Measurements from ENCODE around the gene PARL. TPM values are rescaled to one million over a fixed set of nuclear protein-coding genes. Genes with fewer than 3 reads are reported as not detected.

Gene PARL
- polyA plus RNA-seq, 1 of the 3 experiments (the other 2 are of a cell fraction) = 50.1 TPM

DNA sequence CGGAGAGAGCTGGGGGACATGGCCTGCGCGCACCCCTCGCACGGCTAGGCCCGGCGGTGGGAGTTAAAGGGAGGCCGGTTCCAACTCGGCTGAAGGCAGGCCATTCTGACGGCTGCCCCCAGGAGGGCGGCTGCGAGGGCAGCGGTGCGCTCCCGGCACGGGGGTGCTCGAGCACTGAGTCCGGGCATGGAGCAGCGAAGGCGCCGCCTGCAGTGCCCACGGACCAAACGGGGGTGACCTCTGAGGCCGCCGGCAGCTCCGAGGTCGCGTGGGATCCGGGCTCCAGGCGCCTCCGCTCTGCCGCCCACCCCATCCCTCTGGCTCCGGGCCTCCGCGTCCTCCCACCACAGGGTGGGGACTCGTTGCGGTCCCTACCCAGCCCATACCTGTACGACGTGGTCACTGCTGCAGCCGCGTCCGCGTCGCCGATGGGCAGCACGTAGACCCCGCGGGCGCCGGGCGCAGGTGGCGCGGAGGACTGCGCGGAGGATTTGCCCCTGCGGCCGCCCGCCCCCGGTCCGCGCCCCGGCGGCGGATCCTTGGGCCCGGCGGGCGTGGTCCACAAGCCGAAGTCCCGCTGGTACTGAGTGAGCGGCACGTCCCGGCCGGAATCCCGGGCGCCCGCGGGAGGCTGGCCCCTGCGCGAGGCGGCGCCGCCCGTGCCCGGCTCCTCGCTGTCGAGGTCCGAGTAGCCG lies 59.8 kb downstream of the PARL start:
- Histone ChIP-seq H3K4me2 (peak overlapping the region; percentile 82), H2AFZ (ENCODE audit: low read depth) (peak overlapping the region; percentile 74; the same call in 1 of the 2 replicates), H3K79me2 (ENCODE audit: insufficient read depth) (no peaks in the 10 kb centered on the region), H3K4me1 (ENCODE audit: control insufficient read depth in 1 of 2, insufficient read depth in 2 of 2, low read depth in 1 of 2, low read length in 1 of 2) (peaks cover 0 to 22% of the 10 kb centered on the region in 2 experiments; a peak in 2 of 4 replicates), H3K4me3 (ENCODE audit: low read depth in 2 of 2, low read length in 1 of 2) (peak overlapping the region; percentile 61), H4K20me1 (ENCODE audit: insufficient read depth) (0 out of 2 replicates have a peak, but pooled peaks cover 3% of the 10 kb centered on the region), H3K9me3 (no peaks in the 10 kb centered on the region), H3K9me2 (no peaks in the 10 kb centered on the region), H3K27ac (ENCODE audit: low read depth in 2 of 2, low read length in 1 of 2) (no peak overlapping the region), H3K36me3 (replicated peaks in 1 of 2; ENCODE audit: control insufficient read depth in 1 of 2, insufficient read depth in 2 of 2, low read length in 1 of 2) (peaks cover 0 to 15% of the 10 kb centered on the region in 2 experiments), H3K9ac (peak overlapping the region; percentile 41; the same call in 1 of the 2 replicates), H3F3A (replicated peaks; ENCODE audit: insufficient read depth) (peaks cover 11% of the 10 kb centered on the region), H3K27me3 (ENCODE audit: insufficient read depth) (no peaks in the 10 kb centered on the region)
- peak; percentile 79 for DNase-seq
- ChIA-PET POLR2A (interaction anchor here (1.0 to 2.7 kb wide), 2 partner anchors 15 to 60 kb away, joined by 5 to 9 read pairs; partner anchors contain the start of gene PARL), CTCF (interaction anchor here (0.7 to 4.1 kb wide), 13 partner anchors 9 to 79 kb away, joined by 3 to 29 read pairs (median 3); partner anchors contain the start of gene PARL)
- TF ChIP-seq GATA2 (CRISPR knock-in tag; IDR thresholded peaks at IDR 0.05) (no peak), NRF1 (IDR thresholded peaks at IDR 0.05; ENCODE audit: low read depth, low read length) (no peak), POLR2AphosphoS5 (IDR thresholded peaks at IDR 0.05; ENCODE audit: low read depth, low read length) (no peak), MEF2A (IDR thresholded peaks at IDR 0.05; ENCODE audit: borderline replicate concordance, low read depth) (no peak), NFIC (IDR thresholded peaks at IDR 0.05; ENCODE audit: borderline replicate concordance) (no peak), SMC3 (IDR thresholded peaks at IDR 0.05; ENCODE audit: low read depth, low read length) (no peak), MXI1 (IDR thresholded peaks at IDR 0.05; ENCODE audit: low read depth, low read length) (no peak; the same call in 1 of the 2 replicates)
- TF ChIP-seq, protein P1, sequence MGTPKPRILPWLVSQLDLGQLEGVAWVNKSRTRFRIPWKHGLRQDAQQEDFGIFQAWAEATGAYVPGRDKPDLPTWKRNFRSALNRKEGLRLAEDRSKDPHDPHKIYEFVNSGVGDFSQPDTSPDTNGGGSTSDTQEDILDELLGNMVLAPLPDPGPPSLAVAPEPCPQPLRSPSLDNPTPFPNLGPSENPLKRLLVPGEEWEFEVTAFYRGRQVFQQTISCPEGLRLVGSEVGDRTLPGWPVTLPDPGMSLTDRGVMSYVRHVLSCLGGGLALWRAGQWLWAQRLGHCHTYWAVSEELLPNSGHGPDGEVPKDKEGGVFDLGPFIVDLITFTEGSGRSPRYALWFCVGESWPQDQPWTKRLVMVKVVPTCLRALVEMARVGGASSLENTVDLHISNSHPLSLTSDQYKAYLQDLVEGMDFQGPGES (IDR thresholded peaks at IDR 0.05; ENCODE audit: low read depth, low read length) = no peak
- WGBS (ENCODE audit: low lambda C conversion rate) = 1% methylated on average over 16 of the region's 88 CpGs

DNA sequence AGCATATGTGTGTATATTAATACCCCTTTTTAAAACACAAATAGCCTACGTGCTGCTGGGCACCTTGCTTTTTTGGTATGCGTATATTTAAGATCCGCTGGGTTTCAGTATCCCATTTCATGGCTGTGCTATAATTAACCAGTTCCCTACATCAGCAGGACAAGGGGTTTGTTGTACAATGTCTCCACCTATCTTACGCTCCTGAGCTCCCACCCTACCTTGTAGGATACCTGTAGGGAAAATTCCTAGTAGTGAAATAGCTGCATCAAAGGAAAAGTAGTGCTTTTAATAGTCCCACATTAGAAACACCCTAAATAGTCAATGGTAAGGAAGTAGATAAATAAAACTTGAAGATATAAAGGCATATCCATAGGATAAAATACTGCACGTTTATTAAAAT lies 60.7 kb downstream of the PARL start:
- H4K20me1 ChIP-seq (ENCODE audit: insufficient read depth) = 0 out of 2 replicates have a peak, but pooled peaks cover 3% of the 10 kb centered on the region
- H3K4me2 ChIP-seq = peak overlapping the region; percentile 82
- H3K9me2 ChIP-seq = no peaks in the 10 kb centered on the region
- peaks cover 0 to 22% of the 10 kb centered on the region in 2 experiments; a peak in 2 of 4 replicates for H3K4me1 ChIP-seq (ENCODE audit: control insufficient read depth in 1 of 2, insufficient read depth in 2 of 2, low read depth in 1 of 2, low read length in 1 of 2)
- peaks cover 0 to 7% of the 10 kb centered on the region in 2 experiments for H3K36me3 ChIP-seq (replicated peaks in 1 of 2; ENCODE audit: control insufficient read depth in 1 of 2, insufficient read depth in 2 of 2, low read length in 1 of 2)
- peak overlapping the region; percentile 61; a peak in 2 of 4 replicates for H3K4me3 ChIP-seq (ENCODE audit: low read depth in 2 of 2, low read length in 1 of 2)
- ChIA-PET POLR2A (interaction anchor here (2.7 kb wide), 1 partner anchor 61 kb away, joined by 9 read pairs; the partner anchor contains the start of gene PARL), CTCF (interaction anchor here (1.2 to 3.2 kb wide), 4 partner anchors 8 to 57 kb away, joined by 3 to 14 read pairs (median 6); no protein-coding TSS in a partner anchor)
- TF ChIP-seq MEF2A (IDR thresholded peaks at IDR 0.05; ENCODE audit: borderline replicate concordance, low read depth) (no peak), RAD21 (IDR thresholded peaks at IDR 0.05; ENCODE audit: low read length) (peak; percentile 15; the same call in 1 of the 2 replicates)
- TF ChIP-seq, protein P2, sequence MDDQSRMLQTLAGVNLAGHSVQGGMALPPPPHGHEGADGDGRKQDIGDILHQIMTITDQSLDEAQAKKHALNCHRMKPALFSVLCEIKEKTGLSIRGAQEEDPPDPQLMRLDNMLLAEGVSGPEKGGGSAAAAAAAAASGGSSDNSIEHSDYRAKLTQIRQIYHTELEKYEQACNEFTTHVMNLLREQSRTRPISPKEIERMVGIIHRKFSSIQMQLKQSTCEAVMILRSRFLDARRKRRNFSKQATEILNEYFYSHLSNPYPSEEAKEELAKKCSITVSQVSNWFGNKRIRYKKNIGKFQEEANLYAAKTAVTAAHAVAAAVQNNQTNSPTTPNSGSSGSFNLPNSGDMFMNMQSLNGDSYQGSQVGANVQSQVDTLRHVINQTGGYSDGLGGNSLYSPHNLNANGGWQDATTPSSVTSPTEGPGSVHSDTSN (IDR thresholded peaks at IDR 0.05) = no peak
- no peak overlapping the region for H2AFZ ChIP-seq (ENCODE audit: low read depth)
- peak overlapping the region; percentile 41; the same call in 1 of the 2 replicates for H3K9ac ChIP-seq
- H3K79me2 ChIP-seq (ENCODE audit: insufficient read depth) = no peaks in the 10 kb centered on the region
- H3K9me3 ChIP-seq = no peaks in the 10 kb centered on the region
- no peaks in the 10 kb centered on the region for H3K27me3 ChIP-seq (ENCODE audit: insufficient read depth)
- DNase-seq = no peak
- H3F3A ChIP-seq (replicated peaks; ENCODE audit: insufficient read depth) = peaks cover 11% of the 10 kb centered on the region
- WGBS (ENCODE audit: low lambda C conversion rate) = 93% methylated on average over 5 of the region's 5 CpGs
- H3K27ac ChIP-seq (ENCODE audit: low read depth in 2 of 2, low read length in 1 of 2) = no peak overlapping the region

Measured in SK-N-SH (cell line).